Ascending aorta (tissue), 2 donors: Measurements from ENCODE around the gene SERPINA3. TPM values are rescaled to one million over a fixed set of nuclear protein-coding genes. Genes with fewer than 3 reads are reported as not detected.

ENCODE experiments used
- DNase-seq, 2 donors: peaks; one replicate each; pipeline ENCODE4 v3.0.0-alpha.2; 2019; ENCODE audit warnings: low spot score in 2 of 2
- H3K27ac ChIP-seq, 2 donors: fragments of 200-600 bp; sonication (generic); one replicate each; pipeline ENCODE4 v1.5.1; 2016 to 2017; ENCODE audit warnings: mild to moderate bottlenecking in 1 of 2
- H3K27me3 ChIP-seq: fragments of 200-600 bp; sonication (generic); one replicate; pipeline ENCODE4 v1.5.1; 2017
- H3K36me3 ChIP-seq, 2 donors: fragments of 200-600 bp; sonication (generic); one replicate each; pipeline ENCODE4 v1.5.1; 2016
- H3K4me1 ChIP-seq, 2 donors: fragments of 200-600 bp; sonication (generic); one replicate each; pipeline ENCODE4 v1.5.1; 2016 to 2017; ENCODE audit warnings: mild to moderate bottlenecking in 1 of 2
- H3K4me3 ChIP-seq, 2 donors: fragments of 200-600 bp; sonication (generic); one replicate each; pipeline ENCODE4 v1.5.1; 2016 to 2017; ENCODE audit warnings: mild to moderate bottlenecking in 1 of 2
- H3K9me3 ChIP-seq, 2 donors: fragments of 200-600 bp; sonication (generic); one replicate each; pipeline ENCODE4 v1.5.1; 2016
- CTCF ChIP-seq, 3 experiments: fragments of 200-600 bp in 2 of 3; fragments of 450-650 bp in 1 of 3; sonication (generic) in 2 of 3; IDR thresholded peaks; one replicate each; pipeline ENCODE4 v1.5.1; 2016 to 2019; ENCODE audit warnings: antibody characterized with exemption in 3 of 3, mild to moderate bottlenecking in 1 of 3, moderate library complexity in 1 of 3
- intact Hi-C: fragments of 100-400 bp; cut with DNase I; formaldehyde crosslinking; loops from one replicate; pipeline ENCODE4 v1.15.1; 2023
- total RNA-seq: library from RNA; depleted of rRNA; stranded (reverse); fragments of >200 nt; gene quantifications from one replicate; pipeline ENCODE4 v1.1.0, GENCODE V29; 2016

SERPINA3 gene
- total RNA-seq, 1 donor from 2014 or later = 207 TPM

- intact Hi-C loops = no loop called here
- TF ChIP-seq CTCF (IDR thresholded peaks at IDR 0.05) = no peak
- peak in 1 of 2 donors; percentile 0 for DNase-seq
These were observed 47.7 kb downstream of the SERPINA3 start for GRCh38 chr14:94659901-94660300.

DNA sequence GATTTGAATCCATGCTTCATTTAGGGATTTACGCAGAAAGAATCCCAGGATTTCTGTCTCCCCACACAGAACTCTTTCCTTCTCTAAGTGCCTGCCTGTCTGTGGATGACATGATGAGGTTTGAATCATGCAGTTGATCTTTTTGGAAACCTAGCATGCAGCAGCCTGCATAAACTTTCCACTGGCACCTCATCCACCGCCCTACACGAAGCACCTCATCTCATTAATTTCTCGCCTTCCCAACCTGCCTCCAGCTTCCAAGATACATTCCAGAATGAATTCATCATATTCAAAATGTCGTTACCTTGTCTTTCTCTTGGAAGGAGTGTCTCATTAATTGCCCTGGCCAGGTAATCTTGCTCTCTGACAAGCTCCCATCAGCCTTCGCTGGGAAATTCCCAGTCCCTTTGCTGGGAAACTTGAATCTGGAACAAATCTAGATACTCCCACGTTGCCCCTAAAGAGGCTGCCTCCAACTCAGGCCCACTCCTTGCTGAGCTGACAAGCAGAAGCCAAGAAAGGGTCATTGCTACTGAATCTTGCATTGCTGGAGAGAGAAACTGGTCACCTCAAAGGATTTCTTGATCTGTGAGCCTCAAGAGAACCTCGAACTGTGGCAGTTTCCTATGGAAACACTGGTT lies 48.2 kb downstream of the SERPINA3 start:
- intact Hi-C loops = no loop called here
- Histone ChIP-seq H3K27ac (no peak overlapping the region), H3K9me3 (no peaks in the 10 kb centered on the region), H3K4me1 (no peaks in the 10 kb centered on the region), H3K4me3 (no peak overlapping the region), H3K27me3 (no peaks in the 10 kb centered on the region), H3K36me3 (no peaks in the 10 kb centered on the region)
- no peak for TF ChIP-seq CTCF (IDR thresholded peaks at IDR 0.05)
- DNase-seq = peak in 1 of 2 donors; percentile 9

More at GRCh38 chr14:94659901-94660300, 47.7 kb downstream of the SERPINA3 start:
- no peaks in the 10 kb centered on the region for H3K4me1 ChIP-seq
- H3K36me3 ChIP-seq = no peaks in the 10 kb centered on the region
- no peak overlapping the region for H3K27ac ChIP-seq
- no peaks in the 10 kb centered on the region for H3K27me3 ChIP-seq
- no peak overlapping the region for H3K4me3 ChIP-seq
- no peaks in the 10 kb centered on the region for H3K9me3 ChIP-seq

DNA sequence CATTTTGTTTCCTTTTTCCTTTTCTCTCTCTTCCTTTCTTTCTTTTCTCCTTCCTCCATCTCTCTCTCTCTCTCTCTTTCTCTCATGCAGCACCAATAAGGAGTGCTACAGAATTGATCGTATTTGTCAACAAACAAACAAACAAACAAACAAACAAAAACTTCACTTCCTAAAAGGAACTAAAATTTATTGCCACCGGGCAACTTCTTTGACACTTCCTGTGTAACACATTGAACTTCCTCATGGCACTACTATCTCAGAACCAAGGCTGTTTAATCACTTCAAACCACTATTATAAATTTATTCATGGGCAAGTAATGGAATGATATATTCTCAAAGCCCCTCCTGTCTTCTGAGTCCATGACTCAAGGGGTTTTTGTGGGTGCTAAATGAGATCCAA lies 51.3 kb downstream of the SERPINA3 start:
- Histone ChIP-seq H3K9me3 (no peaks in the 10 kb centered on the region), H3K36me3 (no peaks in the 10 kb centered on the region), H3K4me3 (no peak overlapping the region), H3K27ac (no peak overlapping the region), H3K27me3 (no peaks in the 10 kb centered on the region), H3K4me1 (no peaks in the 10 kb centered on the region)
- no peak for TF ChIP-seq CTCF (IDR thresholded peaks at IDR 0.05)
- no peak for DNase-seq
- intact Hi-C loops = no loop called here

- intact Hi-C loops = no loop called here
- no peak overlapping the region for H3K27ac ChIP-seq
- TF ChIP-seq CTCF (IDR thresholded peaks at IDR 0.05) = no peak
These were observed 51.9 kb downstream of the SERPINA3 start for GRCh38 chr14:94663965-94664704.

GRCh38 chr14:94665121-94665520 lies 52.9 kb downstream of the SERPINA3 start:
- intact Hi-C loops = no loop called here
- DNase-seq = peak in 1 of 2 donors; percentile 43

More at GRCh38 chr14:94663965-94664704, 51.9 kb downstream of the SERPINA3 start:
- peak in 1 of 2 donors; percentile 52 for DNase-seq
- no peaks in the 10 kb centered on the region for H3K9me3 ChIP-seq
- no peaks in the 10 kb centered on the region for H3K36me3 ChIP-seq
- H3K4me3 ChIP-seq = no peak overlapping the region
- no peaks in the 10 kb centered on the region for H3K4me1 ChIP-seq
- no peaks in the 10 kb centered on the region for H3K27me3 ChIP-seq

More at GRCh38 chr14:94665121-94665520, 52.9 kb downstream of the SERPINA3 start:
- no peak for TF ChIP-seq CTCF (IDR thresholded peaks at IDR 0.05)
- H3K27me3 ChIP-seq = no peaks in the 10 kb centered on the region
- no peak overlapping the region for H3K4me3 ChIP-seq
- no peaks in the 10 kb centered on the region for H3K4me1 ChIP-seq
- H3K27ac ChIP-seq = no peak overlapping the region
- no peaks in the 10 kb centered on the region for H3K36me3 ChIP-seq
- H3K9me3 ChIP-seq = no peaks in the 10 kb centered on the region
